ENCODE data around the gene OR2V1. TPM values are rescaled to one million over a fixed set of nuclear protein-coding genes. Genes with fewer than 3 reads are reported as not detected.
A peak's percentile ranks its signal among the peaks of the same experiment; 100 is the strongest.

OR2V1 gene
- total and polyA plus RNA-seq, 2 of the 4 experiments (the other 2 are of a cell fraction): not detected

DNA sequence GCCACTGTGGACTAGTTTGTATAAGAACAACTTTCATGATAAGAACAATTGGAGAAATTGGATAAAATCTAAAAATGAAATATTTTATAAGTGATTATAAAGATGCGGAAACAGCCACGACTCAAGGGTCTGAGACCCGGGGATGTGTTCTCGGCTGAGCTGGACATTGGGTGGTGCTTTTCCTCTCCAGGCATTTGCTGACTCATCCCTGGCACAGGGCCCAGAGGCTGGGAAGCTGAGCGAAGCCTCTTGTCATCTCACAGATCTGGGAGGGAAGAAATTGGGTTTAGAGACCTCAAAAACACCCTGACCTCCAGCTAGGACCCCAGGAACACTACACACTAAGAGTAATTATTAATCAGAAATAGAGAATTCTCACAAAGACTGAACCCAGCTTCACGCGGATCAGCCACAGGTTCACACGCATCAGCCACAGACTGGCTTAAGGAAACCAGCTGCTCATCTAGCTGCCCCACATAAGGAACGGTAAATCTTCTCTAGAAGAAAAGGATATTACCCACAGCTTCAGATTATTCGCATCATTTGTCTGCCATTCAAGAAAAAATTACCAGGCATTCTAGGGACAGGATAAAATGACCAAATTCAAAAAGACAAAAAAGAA is 2.8 kb upstream of the OR2V1 start:
- no peak overlapping the region for H3K4ac ChIP-seq (ENCODE audit: low read depth, low read length)
- no peak overlapping the region for H4K5ac ChIP-seq (ENCODE audit: low read depth, low read length)
- no peaks in the 10 kb centered on the region for H3K9me3 ChIP-seq (ENCODE audit: control insufficient read depth, insufficient read depth, low read length)
- no peak overlapping the region for H3K18ac ChIP-seq (ENCODE audit: low read depth, low read length)
- H3K27ac ChIP-seq (ENCODE audit: insufficient read depth, low read length): no peak overlapping the region
- no peak overlapping the region for H3K14ac ChIP-seq (replicated peaks; ENCODE audit: low read depth, low read length)
- H3K56ac ChIP-seq (ENCODE audit: extremely low read depth, insufficient read depth, low read length): no peak overlapping the region
- no peaks in the 10 kb centered on the region for H3K79me1 ChIP-seq (ENCODE audit: low read depth in 1 of 2, low read length in 2 of 2)
- H3K9ac ChIP-seq (ENCODE audit: low read depth, low read length): no peak overlapping the region
- no peaks in the 10 kb centered on the region for H4K20me1 ChIP-seq (ENCODE audit: insufficient read depth, low read length)
- H2BK15ac ChIP-seq (ENCODE audit: low read depth, low read length): no peak overlapping the region
- H3K4me1 ChIP-seq (ENCODE audit: control insufficient read depth, insufficient read depth, low read length): no peaks in the 10 kb centered on the region
- peaks cover 4% of the 10 kb centered on the region; the same call in 1 of the 2 replicates for H3K27me3 ChIP-seq (ENCODE audit: control insufficient read depth, insufficient read depth, low read length)
- H2BK20ac ChIP-seq (ENCODE audit: low read depth, low read length): no peak overlapping the region
- H3K36me3 ChIP-seq (ENCODE audit: control insufficient read depth, insufficient read depth, low read length): no peaks in the 10 kb centered on the region
- ChIA-PET POLR2A (ENCODE audit: unreplicated experiment) (no interaction called here), CTCF (no interaction called here)
- dilution Hi-C loops (cut with HindIII; ENCODE audit: low sequenced_read_pairs, unreplicated experiment) (no loop called here), intact Hi-C loops (cut with micrococcal nuclease) (no loop called here), in situ Hi-C loops (cut with MboI; ENCODE audit: low sequenced_read_pairs) (no loop called here)
- peak overlapping the region; percentile 32 for H2AFZ ChIP-seq (replicated peaks; ENCODE audit: low read length, poor library complexity)
- H2AK5ac ChIP-seq (ENCODE audit: low read depth, low read length): no peak overlapping the region
- peak; percentile 51 for DNase-seq
- H2AK9ac ChIP-seq (replicated peaks; ENCODE audit: low read depth, low read length, poor library complexity): no peak overlapping the region
- H3K9me1 ChIP-seq (ENCODE audit: insufficient read depth, low read length): no peaks in the 10 kb centered on the region
- H3K23ac ChIP-seq (ENCODE audit: low read depth, low read length): no peak overlapping the region
- WGBS, 2 experiments (ENCODE audit: extremely low coverage in 2 of 2, insufficient read length in 1 of 2): no CpG with 5 or more reads among the region's 10 CpGs
- H2BK5ac ChIP-seq (ENCODE audit: low read depth, low read length, poor library complexity, severe bottlenecking): no peak overlapping the region
- TF ChIP-seq CTCF (conservative IDR thresholded peaks at IDR 0.05; ENCODE audit: low read depth, low read length) (no peak), RCOR1 (IDR thresholded peaks at IDR 0.05; ENCODE audit: insufficient replicate concordance, low read length) (no peak), NFE2L2 (IDR thresholded peaks at IDR 0.05; ENCODE audit: low read depth, low read length) (peak; percentile 59), MAFK (IDR thresholded peaks at IDR 0.05; ENCODE audit: low read depth, low read length) (0 out of 2 replicates have a peak, but pooled peaks have one; percentile 6), RFX5 (IDR thresholded peaks at IDR 0.05; ENCODE audit: low read depth, low read length) (no peak)
- ATAC-seq (ENCODE audit: low read depth): peak; percentile 46
- no peak overlapping the region for H2BK120ac ChIP-seq (ENCODE audit: low read depth, low read length)
- no TSS peak for BruUV-seq (replicated peaks)
- no peak overlapping the region for H3K4me3 ChIP-seq (ENCODE audit: insufficient read depth, low read depth, low read length)
- H4K91ac ChIP-seq (ENCODE audit: insufficient read depth, low read depth, low read length): no peak overlapping the region
- H3K4me2 ChIP-seq (ENCODE audit: low read depth, low read length): no peak overlapping the region
- H4K8ac ChIP-seq (ENCODE audit: low read depth in 2 of 2, low read length in 2 of 2): no peak overlapping the region
